Stimulated activated CD8-positive, alpha-beta memory T cell treated with anti-CD3 and anti-CD28 coated beads, Interleukin-12 subunit alpha, Interleukin-12 subunit beta, amount 100 ng/mL, for 1 hour (primary cell): ENCODE results near the gene FAM171A1.

Source experiments
- DNase-seq: peaks from one replicate; pipeline ENCODE4 v3.0.0-alpha.2; 2020; ENCODE audit warnings: low read depth

Gene FAM171A1

DNA sequence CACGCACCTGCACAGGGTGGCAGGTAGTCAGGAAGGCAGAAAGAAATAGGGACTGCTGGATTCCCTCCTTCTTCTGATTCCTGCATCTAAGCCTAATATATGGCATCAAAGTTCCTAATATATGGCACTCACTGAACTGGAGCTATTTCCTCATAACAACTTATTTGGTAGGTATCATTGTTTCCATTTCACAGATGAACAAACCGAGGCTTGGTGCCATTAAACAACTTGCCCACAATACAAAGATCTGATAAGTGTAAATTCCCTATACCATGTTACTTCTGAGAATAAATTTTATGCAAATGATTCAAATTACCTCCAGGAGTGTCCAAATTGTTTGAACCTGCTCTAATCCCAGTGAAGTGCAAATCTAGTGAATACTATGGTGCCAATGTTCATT lies 2.1 kb upstream of the FAM171A1 start:
- no peak for DNase-seq

DNA sequence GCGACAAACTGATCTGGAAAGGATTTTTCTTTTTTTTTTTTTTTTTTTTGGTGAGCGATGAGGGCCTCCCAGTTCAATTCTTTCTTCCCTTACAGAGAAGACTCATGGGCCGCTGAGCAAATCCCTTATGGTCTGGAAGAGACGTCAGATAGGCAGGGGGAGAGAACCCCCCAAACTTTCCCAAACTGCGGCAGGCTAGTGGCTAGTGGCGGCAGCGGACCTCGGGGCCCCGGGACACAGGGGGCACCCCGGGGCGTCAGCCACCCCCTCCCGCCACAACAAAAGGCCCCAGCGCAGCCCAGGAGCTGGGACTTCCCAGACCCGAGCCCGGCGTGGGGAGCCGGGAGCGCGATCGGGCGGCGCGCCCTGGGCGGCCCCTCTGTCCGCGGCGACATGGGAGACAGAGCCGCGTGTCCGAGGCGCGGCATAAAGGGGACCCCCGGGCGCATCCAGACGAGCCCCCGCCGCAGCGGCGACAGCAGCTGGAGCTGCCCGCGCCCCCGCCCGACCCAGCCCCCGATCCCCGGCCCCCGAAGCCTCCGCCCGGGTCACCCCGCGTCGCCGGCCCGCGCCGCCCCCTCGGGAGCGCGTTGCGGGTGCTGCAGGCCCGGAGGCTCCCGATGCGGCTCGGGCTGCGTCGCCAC lies 755 bp downstream of the FAM171A1 start:
- no peak for DNase-seq

DNA sequence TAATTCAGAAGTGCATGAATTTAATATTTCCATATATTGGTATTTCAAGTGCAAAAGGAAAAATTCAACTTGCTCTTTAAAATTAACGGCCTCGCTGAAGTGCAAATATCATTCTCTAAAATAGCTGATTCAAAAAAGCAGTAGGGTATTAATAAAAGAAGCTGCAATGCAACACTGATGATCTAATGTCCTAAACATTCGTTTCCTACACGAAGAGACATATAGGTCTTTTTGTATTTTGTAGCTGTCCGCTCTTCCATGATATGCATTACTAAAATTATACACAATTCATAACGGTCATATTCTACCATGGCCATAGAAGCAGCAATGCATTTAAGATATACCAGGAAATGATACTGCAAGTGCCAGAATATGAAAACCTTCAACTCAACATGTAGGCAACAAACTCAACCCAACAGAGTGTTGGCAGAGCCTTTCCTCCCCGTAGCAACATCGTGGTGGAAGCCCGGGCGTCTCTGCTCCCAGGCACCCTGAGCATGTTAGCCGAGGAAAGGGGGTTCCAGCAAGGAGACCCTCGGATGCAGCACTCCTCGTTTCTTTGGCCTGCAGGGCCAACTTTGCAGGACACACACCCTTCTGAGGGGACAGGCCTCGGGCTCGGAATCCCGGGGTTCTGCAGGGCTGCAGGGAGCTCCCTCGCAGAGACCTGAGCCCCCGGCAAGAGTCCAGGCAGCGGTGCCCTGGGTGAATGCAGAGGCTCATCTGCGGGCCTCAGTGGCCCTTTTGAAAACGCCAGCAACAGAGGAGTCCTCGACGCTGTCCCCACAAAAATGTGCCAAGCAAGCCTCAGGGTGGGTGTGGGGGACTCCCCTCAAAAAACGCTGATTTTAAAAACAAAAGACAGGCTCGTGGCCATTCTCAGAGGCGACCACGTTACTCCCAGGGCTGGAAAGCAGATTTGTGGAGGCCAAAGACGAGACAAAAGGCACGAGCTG lies 1.6 kb downstream of the FAM171A1 start:
- DNase-seq: no peak

- no peak for DNase-seq
Measured at GRCh38 chr10:15368101-15368855, 2.8 kb downstream of the FAM171A1 start.

DNA sequence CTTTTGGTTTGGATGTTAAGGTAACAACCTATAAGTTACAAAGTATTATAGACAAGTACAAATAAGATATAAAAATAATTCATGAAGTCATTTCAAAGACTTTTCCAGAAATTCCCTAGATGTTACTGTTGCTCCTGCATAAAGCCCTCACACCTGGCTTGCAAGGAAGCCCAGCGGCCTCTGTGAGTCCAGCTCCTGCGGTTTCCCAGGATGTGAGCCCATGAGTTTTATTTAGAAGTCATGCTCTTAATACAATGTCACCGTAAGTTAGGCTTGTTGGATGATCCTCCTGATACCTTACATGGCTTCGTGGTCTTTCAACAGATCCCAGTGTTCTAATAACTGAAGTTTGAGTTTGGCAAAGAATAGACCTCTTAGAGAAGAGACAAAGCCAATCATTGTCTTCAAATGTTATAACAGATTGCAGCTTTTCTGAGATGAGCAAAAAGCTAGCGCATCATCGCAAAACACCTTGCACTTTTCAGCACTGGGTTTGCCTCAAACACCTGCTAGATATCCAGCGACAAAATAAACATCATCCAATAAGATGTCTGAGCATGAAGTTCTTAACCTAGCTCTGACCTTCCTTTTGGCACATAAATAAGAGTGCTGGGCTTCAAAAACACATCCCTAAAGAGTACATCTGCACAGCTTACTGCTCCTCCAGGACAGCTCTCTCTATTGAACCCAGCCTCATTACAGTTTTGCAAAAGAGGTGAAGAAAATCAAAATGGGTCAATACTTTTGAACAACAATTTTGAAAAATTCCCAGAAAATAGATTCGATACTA lies 3.6 kb downstream of the FAM171A1 start:
- no peak for DNase-seq

DNA sequence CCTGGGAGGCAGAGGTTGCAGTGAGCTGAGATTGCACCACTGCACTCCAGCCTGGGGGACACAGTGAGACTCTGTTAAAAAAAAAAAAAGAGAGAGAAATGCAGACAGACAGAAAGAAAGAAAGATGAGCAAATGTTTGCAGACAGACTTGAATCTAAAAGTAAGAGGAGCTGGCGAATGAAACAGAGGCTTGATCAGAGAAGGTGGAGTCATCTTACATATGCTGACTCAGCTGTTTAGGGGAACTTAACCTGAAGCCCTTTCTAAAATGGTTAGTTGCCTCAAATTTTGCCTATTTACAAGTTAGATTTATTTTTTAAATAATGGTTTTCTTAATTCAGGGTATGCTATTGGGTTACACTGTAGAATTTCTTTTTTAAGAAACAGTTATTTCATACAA lies 5.4 kb downstream of the FAM171A1 start:
- no peak for DNase-seq

DNA sequence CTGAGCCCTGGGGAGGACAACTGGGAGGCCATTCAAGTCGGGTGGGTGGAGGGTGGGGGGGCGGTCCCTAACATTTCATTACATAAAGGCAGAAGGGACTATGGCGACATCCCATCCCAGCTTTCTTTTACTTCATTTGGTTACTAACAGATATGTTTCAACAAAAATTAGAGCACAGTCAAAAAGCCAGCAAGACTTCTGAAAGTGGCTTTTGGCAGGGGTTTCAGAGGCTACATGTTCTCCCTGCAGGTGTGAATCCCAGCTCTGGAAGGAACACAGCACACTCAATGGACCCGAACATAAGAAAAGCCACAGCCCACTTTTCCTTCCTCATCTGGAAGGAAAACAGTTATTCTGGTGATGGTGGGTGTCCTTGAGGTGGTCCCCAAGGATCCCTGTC lies 7.1 kb downstream of the FAM171A1 start:
- DNase-seq: no peak

DNA sequence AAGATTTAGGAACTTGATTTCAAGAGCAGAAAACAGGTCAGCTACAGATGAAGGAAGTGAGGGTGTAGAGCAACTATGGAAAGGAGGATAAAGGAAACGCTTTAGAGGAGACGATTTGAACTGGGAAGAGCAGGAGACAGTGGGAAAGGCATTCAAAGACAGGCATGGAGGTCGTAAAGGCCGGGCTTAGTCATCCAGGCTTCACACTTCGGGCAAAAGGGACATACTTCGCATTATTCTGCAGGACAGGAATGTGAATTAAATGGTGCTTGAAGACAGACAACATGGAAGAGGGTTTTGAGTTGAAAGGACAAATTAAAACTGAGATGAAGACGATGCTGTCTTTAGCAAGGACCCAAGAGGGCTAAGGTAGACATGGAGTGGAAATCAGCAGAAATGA lies 8.1 kb downstream of the FAM171A1 start:
- DNase-seq: no peak

- no peak for DNase-seq
Measured at GRCh38 chr10:15361131-15361530, 10.0 kb downstream of the FAM171A1 start.

DNA sequence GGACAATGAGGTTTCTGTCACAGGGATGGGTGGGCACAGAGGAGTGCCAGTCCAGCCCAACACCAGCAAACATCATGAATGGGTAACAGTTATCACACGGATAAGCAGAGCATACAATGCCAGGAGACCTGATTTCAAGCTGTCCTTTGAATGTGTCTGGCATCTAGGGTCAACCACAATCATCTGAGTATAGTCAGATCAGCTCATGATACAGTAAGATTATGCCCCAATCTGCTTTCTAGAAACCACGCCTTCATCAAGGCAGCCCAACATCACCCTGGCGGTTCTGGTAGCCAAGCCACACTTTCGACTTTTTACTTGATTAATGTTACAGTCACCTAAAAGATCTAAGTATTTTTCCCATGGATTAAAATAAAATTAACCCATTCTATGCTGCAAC lies 10.5 kb downstream of the FAM171A1 start:
- DNase-seq: no peak

GRCh38 chr10:15353471-15354017 lies 17.5 kb downstream of the FAM171A1 start:
- no peak for DNase-seq

GRCh38 chr10:15352836-15353235 lies 18.3 kb downstream of the FAM171A1 start:
- DNase-seq: no peak

- no peak for DNase-seq
Measured at GRCh38 chr10:15352201-15352600, 18.9 kb downstream of the FAM171A1 start.

DNA sequence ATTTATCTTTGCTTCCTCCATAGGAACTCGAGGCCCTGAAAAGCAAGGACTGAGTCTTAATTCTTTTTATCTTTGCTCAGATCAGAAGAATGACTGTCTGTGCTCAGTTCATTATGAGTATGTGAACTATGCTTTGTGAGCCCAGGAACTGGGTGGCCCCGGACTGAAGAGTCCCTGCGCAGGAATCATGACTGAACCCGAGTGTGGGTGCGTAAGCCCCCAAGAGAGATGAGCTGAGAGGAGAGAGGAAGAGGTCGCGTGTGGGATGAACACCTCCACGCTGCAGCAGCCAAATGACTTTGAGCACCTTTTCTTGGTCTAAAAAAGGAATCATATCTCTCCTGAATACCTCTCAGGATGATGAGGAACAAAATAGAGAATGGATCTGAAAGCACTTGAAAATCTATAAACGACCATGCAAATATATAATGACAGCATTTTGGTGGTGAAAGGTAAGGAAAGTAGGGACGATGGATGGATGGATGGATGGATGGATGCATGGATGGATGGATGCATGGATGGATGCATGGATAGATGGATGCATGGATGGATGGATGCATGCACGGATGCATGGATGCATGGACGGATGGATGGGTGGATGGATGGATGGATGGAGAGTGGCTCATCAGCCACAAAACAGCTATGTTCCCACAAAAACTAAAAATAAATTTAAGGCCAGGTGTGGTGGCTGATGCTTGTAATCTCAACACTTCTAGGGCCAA lies 19.8 kb downstream of the FAM171A1 start:
- no peak for DNase-seq

DNA sequence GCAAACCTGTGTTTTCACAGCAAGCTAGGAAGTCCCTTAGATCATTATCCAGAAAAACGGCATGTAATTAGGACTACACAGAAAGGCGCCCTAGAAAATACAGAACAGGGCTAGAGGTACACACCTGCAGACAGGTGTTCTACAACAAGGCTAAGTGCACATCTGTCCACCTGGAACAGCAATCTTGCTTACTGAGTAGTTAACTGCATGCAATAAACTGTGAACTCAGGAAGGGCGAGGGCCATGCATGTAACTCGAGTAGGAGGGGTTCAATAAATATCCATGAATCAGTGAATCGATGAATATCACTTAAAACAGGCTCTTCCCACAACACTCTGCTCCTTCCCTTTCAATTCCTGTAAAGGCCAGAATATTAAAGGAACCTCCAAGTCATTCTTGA lies 22.0 kb downstream of the FAM171A1 start:
- DNase-seq: no peak

DNA sequence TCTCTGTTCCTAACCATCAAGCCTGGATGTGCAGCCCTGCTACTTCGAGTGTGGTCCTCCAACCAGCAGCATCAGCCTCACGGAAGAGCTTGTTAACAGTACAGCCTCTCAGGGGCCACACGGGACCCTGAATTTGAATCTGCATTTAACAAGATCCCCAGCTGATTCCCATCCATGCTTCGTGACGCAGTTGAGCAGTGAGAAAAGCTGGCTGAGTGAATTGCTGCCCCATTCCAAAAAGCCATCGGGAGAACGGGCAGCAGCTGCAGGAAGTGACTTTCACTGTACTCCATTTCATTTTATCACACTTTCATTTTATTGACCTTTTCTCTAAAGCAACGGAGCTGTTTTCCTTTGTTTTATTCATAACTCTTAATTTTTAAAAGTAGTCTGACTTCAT lies 22.5 kb downstream of the FAM171A1 start:
- no peak for DNase-seq

GRCh38 chr10:15347150-15347549 lies 23.9 kb downstream of the FAM171A1 start:
- DNase-seq: no peak

- no peak for DNase-seq
Measured at GRCh38 chr10:15346440-15347141, 24.5 kb downstream of the FAM171A1 start.

GRCh38 chr10:15345450-15345849 lies 25.6 kb downstream of the FAM171A1 start:
- DNase-seq: no peak

DNA sequence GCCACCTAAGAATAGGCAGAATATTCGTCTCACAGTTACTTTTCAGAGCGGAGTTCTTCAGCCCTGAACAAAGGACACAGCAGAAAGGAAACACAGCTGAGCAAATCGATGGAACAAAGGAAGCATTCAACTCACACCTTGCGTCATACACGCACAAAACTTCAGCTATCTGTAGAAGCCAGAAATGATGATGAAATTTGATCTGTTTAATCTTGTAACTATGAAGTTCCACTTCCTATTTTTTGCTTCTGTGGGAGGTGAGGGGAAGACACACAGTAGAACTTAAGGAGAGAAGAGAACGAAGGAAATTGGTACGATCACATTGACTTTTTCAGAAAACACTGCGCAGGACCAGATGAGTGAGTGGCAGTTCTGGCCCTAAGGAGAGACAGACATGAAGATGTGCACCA lies 26.2 kb downstream of the FAM171A1 start:
- DNase-seq: no peak
